GM10266 (cell line): ENCODE measurements around the gene NTRK2.

Experiments used
- DNase-seq: peaks from one replicate; pipeline ENCODE4 v3.0.0; 2012; ENCODE audit errors: extremely low spot score
- CTCF ChIP-seq: IDR thresholded peaks from 2 replicates; pipeline ENCODE4 v1.5.1; 2012; ENCODE audit warnings: mild to moderate bottlenecking, low read depth; ENCODE audit not compliant: control insufficient read depth, insufficient read depth; ENCODE audit errors: missing control alignments

The NTRK2 gene

DNA sequence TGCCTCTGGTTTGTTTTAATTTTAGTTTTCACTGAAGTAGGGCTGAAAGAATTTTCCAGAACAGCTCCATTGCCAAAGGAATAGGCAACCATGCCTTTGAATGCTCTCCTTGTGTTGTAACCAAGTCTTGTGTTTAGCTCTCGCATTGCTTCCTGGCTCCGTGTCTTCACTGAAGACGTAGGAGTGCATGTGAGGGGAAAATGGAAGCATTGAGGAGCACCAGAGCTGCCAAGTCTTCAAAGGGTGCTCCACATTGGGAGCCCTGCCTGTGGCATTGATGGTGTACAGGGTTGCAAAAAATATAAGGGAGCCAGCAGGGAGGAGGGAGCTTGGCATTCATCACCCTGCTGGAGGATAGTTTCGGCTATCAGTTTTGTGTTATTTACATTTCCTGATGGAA is 86.6 kb downstream of the NTRK2 start:
- no peak for TF ChIP-seq CTCF

GRCh38 chr9:84756731-84757130 is 87.2 kb downstream of the NTRK2 start:
- no peak for DNase-seq
- no peak for TF ChIP-seq CTCF

More for the DNA sequence above, 86.6 kb downstream of the NTRK2 start:
- no peak for DNase-seq

- TF ChIP-seq CTCF, result no peak
- DNase-seq, result no peak
These were observed 89.3 kb downstream of the NTRK2 start for GRCh38 chr9:84758817-84759216.

DNA sequence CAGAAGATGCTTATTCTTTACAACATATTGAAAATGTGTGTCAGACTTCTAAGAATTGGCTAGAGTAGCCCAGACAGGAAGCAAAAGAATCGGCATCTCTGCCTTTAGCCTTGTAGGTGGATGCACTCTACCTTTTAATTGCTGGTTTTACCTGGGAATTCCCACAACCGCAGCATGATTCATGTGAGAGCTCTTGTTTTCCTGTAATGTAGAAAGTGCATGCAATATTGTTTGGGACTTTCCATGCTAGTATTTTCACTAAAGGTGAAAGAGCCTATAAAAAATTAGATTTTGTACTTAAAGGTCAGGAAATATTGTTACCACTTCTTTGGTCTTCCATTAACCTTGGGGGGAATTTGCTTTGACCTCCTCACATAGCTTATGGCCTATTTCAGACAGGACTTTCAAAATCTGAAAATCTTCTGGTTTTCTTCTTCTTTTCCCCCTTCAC is 89.8 kb downstream of the NTRK2 start:
- TF ChIP-seq CTCF, result no peak
- DNase-seq, result peak; percentile 22

GRCh38 chr9:84759804-84760203 is 90.3 kb downstream of the NTRK2 start:
- DNase-seq, result no peak
- no peak for TF ChIP-seq CTCF

DNA sequence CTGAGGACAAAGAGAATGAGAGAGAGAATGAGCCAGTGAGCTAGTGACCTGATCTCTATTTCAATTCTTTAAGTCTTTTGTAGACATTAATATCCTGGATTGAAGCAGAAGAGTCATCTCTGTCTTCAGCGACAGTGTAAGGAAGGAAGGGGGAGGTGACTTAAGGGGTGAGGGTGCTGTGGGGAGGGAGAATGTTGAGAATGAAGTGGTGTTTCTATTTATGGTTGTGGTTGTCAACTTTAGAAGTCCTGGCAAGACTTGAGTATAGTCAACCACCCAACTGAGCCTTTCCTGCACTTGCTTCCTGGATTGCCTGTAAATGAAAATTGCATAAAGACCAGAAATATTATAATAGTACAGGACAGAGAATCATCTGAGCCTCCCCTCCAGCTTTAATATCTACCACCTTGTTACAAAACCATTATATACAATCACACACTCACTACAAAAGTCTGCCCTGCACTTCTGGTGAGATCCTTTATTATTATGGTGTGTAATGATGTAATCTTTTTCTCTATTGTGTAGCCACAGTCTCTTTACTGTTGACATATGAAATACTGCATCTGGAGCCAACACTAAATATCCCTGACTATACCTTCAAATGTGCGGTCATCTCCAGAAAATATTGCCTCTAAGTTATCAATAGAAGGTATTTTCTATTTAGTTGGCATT is 91.7 kb downstream of the NTRK2 start:
- no peak for TF ChIP-seq CTCF
- DNase-seq, result no peak

DNA sequence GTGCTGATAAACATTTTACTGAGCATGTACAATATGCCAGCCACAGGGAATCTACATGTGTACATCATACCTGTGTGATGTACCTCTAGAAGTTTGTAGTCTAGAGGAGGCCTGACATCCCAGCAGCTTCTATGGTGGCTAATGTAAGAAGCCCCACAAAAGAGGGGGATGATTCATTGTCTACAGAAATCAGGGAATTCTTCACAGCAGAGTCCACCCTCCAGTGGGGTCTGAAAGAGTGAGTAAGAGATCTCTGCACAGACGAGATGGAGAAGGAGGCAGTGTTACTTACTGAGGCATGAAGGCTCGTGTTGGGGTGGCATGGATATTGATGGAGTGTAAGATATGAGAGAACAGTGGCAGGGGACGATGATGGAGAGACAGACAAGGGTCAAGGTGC is 103.0 kb downstream of the NTRK2 start:
- no peak for DNase-seq

More for the DNA sequence above, 103.0 kb downstream of the NTRK2 start:
- TF ChIP-seq CTCF, result no peak
